Germinal center (tissue), 1 donor: ENCODE data around the gene HSF2BP.
"Not testable (repeated sequence)": the region's sequence is repeated elsewhere in the genome, so short reads cannot be mapped to it uniquely, and the experiment has no call there.

ENCODE experiments used
- DNase-seq: peaks from one replicate; pipeline ENCODE4 v3.0.0; 2012; ENCODE audit warnings: mixed read lengths, low spot score

HSF2BP gene

DNA sequence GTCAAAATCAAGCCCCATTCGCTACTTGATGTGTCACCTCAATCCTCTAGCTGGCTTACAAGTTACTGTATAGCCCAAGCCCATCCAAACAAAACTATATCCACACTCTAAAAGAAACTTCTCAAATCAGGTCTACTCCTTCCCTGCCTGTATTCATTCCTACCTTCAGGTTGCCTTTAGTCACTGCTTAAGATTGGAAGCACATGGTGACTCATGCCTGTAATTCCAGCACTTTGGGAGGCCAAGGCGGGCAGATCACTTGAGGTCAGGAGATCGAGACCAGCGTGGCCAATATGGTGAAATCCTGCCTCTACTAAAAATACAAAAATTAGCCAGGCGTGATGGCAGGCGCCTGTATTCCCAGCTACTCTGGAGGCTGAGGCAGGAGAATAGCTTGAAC lies 7.4 kb downstream of the HSF2BP start:
- DNase-seq = not testable (repeated sequence)

DNA sequence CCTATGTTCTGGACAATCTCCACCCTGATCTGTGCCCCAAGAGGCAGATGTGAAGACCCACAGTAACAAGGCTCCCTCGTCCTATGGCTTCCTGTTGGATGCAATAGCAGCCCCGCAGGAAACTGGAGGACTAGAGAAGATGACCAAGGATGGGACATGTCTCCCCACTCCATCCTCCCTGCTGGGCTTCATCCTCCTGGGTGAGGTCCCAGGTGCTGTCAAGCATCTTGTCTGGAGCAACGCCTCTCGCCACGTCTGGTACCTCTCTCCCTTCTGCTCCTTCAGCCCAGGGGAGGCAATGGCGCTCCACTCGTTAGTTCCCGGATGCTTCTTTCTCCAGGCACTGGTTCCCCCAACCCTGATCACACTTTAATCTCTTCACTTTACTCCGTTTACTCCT lies 11.1 kb downstream of the HSF2BP start:
- no peak for DNase-seq

DNA sequence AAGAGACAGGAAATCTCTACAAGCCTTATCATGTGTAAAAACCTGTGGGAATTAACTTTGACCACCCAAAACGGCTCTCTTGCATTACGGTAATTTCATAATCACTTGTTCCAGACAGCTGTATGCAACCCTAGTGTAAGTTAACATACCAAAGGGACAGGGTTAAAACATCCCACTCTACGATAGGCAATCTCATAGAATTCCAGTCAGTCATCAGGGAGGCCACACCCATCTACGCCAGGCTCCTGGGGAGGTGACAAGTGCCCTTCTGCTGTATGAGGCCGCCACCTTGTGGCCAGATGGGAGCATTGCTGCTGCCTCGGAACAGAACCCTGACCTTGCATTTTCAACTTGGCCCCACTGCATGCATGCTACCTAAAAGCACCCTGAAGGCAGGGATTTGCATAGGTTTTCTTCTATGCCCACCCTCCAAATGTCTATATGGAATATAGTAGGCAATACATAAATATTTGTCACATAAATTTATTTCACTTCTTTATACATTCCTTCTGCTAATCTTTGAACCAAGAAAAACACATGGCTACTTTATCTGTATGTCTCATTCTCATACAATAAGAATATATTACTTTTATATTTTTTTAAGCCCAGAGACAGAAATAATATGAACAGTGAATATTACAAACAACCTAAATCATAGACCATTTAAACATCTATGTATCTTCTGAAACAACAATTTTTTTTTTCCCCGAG lies 12.6 kb downstream of the HSF2BP start:
- DNase-seq = peak; percentile 86

DNA sequence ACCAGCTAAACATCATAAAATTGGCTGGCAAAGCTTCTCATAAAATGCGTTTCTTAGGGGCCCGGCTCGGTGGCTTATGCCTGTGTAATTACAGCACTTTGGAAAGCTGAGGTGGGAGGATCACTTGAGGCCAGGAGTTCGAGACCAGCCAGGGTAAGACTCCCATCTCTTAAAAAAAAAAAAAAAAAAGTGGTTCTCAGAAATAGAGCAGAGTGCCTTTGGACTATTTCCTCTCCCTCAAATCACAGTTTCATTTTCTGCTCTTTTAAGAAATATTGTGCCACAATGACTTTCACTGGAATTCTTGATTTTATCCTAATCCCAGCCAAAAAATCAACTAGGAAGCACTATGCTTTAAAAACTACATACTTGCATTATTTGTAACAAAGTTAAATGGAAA lies 13.3 kb downstream of the HSF2BP start:
- no peak for DNase-seq

DNA sequence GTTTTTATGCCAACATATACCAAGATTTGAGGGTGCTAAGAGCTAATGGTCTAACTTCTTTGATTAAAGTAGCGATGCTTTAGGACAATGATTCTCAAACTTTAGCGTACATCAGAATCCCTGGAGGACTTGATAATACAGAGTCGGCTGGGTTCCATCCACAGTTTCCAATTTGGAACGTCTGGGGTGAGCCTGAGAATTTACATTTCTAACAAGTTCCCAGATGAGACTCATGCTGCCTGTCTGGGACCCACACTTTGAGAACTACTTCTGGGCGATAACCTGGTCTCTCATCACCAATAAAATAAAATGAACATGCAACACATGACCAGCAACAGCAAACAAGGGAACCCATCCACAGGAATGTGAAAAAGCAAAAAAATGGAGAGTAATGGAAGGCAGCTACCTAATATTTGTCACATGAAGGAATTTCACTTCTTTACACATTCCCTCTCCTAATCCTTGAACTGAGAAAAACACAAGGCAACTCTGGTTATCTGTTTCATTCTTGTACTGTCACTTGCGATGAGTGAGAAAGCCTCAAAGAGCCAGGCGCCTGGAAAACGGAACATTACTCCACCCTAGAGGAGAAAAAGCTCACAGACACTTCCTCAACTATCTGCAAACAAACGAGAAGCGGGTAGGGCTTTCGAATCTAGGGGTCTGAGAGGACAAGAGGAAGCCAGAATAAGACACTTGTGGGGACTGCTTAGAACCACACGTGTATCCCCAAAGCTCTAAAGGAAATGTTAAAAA lies 14.0 kb downstream of the HSF2BP start:
- DNase-seq = peak; percentile 50

DNA sequence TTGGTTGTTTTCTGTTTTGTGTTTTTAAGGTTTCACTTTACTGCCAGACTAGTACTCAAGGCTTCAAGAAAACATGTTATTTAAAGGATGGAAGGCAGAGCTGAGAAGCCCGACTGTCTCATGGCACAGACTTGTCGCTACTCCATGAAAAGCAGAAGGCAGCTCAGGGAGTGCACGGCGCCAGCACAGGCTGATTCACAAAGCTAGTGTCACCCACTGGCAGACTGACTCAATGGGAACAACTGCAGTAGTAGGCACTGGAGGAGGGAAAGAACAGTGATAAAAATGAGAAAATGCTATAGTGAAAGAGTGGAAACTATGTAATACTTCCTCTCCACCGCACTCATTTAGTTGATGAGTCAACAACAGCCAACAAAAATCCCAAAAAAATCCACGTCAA lies 14.7 kb downstream of the HSF2BP start:
- DNase-seq = no peak

DNA sequence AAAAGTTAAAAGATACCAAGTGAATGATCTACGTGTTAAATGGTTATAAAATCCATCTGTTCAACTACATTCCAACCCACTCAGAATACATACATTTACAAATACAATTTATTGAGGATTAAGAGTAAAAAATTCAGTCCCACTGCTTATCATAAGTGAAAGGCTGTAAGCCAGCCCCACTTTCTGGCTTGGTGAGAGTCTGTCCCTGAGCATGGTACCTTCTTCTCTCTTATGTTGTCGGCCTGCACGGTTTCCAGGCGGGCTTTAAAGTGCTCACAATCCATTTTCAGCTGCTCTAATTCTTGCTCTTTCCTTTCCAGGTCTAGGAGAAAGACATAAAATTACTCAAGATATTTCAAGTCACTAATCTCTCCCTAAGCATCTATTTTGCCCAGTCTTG lies 15.2 kb downstream of the HSF2BP start:
- no peak for DNase-seq

DNA sequence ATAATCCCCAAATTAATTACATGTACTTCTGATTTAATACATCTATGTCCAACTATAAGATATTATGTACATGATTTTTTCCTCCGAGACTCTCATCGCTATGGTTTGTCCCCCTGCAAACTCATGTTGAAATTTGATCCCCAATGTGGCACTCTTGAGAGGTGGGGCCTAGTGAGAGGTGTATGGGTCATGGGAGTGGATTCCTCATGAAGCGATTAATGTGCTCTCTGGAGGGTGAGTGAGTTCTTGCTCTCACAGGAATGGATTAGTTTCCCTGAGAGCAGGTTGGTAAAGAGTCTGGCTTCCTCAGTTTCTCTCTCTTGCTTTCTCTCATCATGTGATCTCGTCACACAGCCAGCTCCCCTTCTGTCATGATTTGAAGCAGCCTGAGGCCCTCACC lies 16.1 kb downstream of the HSF2BP start:
- no peak for DNase-seq

DNA sequence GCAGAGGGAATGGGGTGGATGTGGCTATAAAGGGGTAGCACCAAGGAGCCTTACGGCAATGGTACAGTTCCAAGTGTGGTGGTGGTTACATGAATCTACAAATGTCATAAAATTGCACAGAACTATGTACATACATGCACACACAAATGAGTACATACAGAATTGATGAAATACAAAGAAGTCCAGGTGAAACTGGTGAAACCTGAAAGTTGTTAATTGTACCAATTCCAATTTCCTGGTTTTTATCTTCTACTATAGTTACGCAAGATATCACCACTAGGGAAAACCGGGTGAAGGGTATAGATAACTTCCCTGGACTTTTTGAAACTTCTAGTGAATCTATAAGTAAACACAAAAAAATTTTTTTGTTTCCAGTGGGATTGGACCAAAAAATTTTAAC lies 18.9 kb downstream of the HSF2BP start:
- no peak for DNase-seq

DNA sequence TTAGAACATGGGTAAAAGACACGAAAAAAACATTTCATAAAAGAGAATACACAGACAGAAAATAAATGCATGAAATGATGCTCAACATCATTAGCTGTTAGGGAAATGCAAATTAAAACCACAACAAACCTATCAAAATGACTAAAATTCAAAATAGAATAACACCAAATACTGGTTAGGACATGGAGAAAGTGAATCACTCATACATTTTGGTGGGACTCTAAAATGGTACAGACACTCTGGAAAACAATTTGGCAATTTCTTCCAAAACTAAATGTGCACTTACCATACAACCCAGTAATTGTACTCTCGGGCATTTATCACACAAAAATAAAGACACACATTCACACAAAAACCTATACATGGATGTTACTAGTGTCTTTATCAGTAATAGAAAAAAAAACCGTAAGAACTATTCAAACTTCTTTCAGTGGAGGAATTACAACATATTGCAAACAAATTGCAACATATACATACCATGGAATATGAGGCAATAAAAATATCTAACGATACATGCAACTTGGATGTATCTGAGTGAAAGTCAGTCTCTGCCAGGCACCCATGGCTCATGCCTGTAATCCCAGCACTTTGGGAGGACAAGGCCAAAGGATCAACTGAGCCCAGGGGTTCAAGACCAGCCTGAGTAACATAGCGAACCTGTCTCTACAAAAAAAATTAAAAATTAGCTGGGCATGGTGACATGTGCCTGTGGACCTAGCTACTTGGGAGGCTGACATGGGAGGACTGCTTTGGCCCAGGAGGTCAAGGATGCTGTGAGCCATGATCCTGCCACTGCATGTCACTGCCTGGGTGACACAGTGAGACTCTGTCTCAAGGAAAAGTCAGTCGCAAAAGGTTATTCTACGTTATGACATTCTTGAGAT lies 19.6 kb downstream of the HSF2BP start:
- DNase-seq = no peak

DNA sequence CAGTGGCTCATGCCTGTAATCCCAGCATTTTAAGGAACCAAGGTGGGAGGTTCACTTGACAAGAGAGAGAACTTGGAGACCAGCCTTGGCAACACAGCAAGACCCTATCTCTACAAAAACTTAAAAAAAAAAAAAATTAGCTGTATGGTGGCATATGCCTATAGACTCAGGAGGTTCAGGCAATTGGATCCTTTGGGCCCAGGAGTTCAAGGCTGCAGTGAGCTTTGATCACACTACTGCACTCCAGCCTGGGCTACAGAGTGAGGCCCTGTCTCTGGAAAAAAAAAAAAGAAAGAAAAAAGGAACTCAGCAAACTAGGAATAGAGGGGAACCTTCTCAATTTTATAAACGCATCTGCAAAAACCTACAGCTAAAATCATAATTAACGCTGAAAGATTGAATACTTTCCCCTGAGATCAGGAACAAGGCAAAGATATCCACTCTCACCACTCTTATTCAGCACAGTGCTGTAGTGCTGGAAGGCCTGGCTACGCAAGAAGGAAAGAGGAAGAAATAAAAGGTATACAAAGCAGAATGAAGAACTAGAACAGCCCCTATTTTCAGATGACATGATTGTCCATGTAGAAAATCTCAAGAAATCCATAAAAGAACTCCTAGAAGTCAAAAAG lies 21.6 kb downstream of the HSF2BP start:
- no peak for DNase-seq

DNA sequence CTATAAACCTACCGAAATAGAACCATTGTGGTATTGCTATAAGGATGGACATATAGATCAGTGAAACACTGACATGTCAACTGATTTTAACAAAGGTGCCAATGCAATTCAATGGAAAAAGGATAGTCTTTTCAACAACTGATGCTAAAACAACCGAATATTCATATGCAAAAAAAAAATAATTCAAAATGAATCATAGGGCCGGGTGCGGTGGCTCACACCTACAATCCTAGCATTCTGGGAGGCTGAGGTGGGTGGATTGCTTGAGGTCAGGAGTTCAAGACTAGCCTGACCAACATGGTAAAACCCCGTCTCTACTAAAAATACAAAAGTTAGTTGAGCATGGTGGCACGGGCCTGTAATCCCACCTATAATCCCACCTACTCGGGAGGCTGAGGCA lies 23.9 kb downstream of the HSF2BP start:
- DNase-seq = no peak

DNA sequence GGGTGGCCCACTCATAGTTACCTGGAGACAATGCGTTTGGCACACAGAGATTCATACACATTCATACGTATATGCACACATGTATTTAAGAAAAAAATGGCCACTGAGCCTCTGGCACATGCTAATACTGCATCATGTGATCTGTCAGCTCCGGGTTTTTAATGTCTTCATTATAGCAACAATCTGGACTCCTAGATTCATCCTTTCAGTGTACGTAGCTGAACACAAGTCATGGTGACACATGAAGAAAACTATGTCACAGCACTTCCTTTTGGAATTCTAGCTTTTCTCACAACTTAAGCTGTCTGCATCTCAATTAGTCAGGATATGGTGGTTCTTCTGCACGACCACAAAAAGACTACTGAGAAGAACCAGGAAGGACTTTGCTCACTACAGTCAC lies 24.7 kb downstream of the HSF2BP start:
- DNase-seq = no peak

DNA sequence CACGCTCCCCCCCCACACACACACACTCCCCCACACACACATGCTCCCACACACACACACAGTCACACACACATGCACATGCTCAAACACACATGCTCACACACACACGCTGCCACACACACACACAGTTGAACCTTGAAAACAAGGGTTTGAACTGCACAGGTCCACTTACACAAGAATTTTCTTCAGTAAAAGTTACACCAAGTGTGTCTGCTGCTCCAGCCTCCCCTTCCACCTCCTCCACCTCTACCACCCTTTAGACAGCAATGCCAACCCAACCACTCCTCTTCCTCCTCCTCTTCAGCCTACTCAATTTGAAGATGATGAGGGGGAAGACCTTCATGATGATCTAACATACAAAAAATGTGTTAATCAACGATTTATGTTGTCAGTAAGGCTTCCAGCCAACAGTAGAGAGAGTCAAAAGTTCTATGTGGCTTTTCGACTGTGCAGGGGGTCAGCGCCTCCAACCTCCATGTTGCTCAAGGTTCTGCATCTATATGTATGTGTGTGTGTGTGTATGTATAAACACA lies 26.8 kb downstream of the HSF2BP start:
- DNase-seq = no peak

DNA sequence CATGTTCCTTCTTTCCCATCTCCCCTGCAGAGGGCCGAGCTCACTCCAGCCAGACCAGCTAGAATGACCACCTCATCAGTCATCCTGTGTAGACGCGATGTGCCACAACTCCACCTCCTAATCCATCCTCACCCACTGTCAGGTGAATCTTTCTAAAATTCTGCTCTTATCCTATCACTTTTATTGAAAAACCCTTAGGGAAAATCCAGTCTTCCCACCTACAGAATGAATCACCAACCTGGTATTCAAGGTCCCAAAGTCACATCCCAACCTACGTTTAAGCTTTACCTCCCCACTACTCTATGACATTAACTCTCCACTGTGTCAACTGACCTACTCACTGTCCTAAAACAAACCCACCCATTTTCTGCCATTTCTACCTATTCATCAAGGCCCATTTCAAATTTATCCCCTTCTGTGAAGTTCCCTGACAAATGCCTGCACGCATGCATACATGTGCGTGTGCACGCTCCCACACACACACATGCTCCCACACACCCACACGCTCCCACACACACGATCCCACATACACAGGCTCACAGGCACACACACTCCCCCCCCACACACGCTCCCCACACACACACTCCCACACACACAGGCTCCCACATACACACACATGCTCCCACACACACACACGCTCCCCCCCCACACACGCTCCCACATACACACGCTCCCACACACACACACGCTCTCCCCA lies 27.7 kb downstream of the HSF2BP start:
- no peak for DNase-seq

DNA sequence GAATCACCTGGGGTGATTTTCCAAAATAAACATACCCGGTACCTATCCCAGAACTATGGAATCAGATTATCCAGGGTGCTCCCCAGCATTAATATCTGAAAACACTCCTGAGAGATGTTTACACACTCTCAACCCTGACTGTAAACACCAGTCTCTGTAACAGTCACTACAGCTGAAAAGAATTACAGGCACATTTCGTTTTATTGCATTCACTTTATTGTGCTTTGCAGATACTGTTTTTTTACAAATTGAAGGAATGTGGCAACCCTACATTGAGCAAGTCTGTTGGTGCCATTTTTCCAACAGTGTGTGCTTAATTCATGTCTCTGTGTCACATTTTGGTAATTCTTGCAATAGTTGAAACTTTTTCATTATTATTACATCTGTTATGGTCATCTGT lies 31.8 kb downstream of the HSF2BP start:
- DNase-seq = no peak

DNA sequence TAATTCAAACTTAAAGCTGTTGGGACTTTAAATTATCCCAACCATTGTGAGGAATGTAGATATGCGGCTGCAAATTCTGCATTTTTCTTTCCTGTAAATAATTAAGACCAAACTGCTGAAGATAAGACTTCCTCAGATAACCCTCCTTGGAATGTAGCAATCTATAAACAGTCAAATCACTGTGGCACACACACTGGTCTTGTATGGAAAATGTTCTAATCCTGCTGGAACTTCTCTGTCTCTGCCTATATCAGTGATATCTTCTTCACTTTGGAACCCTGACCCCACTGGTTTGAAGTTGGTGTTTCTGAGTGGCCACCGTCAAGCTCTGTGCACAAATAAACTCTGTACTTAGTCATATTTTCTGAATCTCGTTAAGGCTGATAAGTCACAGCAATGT lies 32.9 kb downstream of the HSF2BP start:
- DNase-seq = no peak

DNA sequence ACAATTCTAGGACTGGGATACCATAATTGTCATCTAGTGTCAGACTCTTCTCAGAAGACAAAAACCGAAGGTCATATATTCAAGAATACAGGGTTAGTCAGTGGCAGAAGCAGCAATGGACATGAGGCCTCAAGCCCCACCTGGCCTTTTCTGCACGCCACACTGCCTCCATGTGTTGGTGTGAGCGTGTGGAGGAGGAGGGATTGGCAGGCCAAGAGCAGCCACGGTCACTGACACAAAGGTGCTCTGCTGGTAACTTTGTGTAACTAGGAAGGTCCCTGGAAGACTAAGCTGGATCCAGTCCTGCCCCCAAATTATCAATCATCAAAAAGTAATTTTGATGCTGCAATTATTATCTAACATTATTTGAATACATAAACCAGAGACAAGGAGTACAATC lies 34.9 kb downstream of the HSF2BP start:
- no peak for DNase-seq

DNA sequence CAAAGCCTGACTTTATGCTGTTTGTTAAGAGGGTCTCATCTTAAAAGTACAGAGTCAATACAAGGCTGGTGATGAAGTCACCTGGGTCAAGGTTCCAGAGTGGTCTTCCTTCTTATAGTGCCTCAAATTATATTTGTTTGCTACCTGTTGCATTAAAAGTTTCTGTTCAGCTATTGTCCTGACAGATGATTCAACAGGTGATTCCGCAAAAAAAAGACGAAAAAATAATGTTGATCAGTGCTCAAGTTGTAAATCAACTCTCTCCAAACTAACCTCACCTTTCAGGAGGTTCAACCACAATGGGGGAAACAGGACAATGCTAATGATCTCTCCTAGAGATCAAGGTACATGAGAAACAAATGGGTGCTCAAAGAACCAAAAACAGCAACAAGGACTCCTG lies 35.7 kb downstream of the HSF2BP start:
- DNase-seq = no peak

DNA sequence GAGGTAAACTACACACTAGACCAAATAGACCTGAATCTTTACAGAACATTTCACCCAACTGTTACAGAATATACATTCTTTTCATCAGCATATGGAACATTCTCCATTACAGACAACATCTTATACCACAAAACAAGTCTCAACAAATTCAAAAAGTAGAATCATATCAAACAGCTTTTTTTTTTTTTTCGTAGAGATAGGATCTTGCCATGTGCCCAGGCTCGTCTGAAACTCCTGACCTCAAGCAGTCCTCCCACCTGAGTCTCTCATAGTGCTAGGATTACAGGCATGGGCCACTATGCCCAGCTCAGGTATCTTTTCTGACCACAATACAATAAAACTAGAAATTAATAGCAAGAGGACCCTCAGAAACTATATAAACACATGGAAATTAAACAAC lies 36.5 kb downstream of the HSF2BP start:
- DNase-seq = no peak

DNA sequence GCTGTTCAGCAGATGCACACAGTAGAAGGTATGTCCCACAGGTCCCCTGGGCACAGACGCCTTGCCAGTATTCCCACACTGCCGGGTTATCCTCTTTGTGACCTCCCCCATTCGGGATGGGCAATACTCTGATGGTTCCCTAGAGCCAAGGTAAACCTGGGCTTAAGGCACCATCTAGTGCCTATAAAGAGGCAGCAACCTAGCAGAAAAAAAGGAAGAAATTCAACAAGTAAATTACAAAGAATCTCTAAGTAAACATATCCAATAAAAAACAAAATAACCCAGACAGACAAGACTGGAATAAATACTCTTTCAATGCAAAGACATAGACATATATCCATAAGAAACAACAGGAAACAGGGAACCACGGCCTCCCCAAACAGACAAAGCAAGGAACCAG lies 39.4 kb downstream of the HSF2BP start:
- no peak for DNase-seq

DNA sequence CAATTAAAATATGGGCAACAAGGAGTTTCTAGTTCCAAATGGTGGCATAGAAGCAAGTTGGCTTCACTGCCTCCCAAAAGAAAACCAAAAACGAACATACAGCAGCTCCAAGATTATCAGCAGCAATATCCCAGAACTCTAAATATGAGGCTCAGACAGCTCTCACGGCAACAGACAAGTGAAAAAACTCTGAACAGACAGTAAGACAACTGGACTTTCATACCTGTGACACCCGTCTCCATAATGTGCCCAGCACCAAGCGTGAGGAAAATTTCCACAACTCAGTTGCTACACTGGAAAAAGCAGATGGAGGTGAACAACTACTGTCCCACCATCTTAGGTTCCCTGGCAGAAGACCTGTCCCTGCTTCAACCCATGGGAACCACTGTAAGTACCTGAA lies 39.9 kb downstream of the HSF2BP start:
- no peak for DNase-seq
